Smooth muscle cell (in vitro differentiated cells): ENCODE measurements around the gene ALOX12. TPM values are rescaled to one million over a fixed set of nuclear protein-coding genes. Genes with fewer than 3 reads are reported as not detected.

Experiments used
- DNase-seq: peaks from one replicate; lab custom pipeline; 2025; ENCODE audit not compliant: unreplicated experiment; lab: John Stamatoyannopoulos, UW
- H2AFZ ChIP-seq: fragments of 200-600 bp; sonication (generic); 2 replicates; pipeline ENCODE4 v1.6.0; 2016; ENCODE audit warnings: antibody characterized with exemption, low read depth, mild to moderate bottlenecking
- H3F3A ChIP-seq: fragments of 200-600 bp; sonication (generic); 2 replicates; pipeline ENCODE4 v1.6.0; 2017; ENCODE audit warnings: antibody characterized with exemption, low read depth
- H3K27ac ChIP-seq: fragments of 200-600 bp; sonication (generic); 2 replicates; pipeline ENCODE4 v1.5.1; 2016; ENCODE audit warnings: low read depth, mild to moderate bottlenecking
- H3K27me3 ChIP-seq: fragments of 200-600 bp; sonication (generic); 2 replicates; pipeline ENCODE4 v1.6.1; 2016; ENCODE audit warnings: low read depth, mild to moderate bottlenecking
- H3K36me3 ChIP-seq: fragments of 200-600 bp; sonication (generic); 2 replicates; pipeline ENCODE4 v1.5.1; 2016; ENCODE audit warnings: low read depth
- H3K4me1 ChIP-seq: fragments of 200-600 bp; sonication (generic); 2 replicates; pipeline ENCODE4 v1.5.1; 2016; ENCODE audit warnings: low read depth
- H3K4me2 ChIP-seq: fragments of 200-600 bp; sonication (generic); 2 replicates; pipeline ENCODE4 v1.6.0; 2016; ENCODE audit warnings: mild to moderate bottlenecking
- H3K4me3 ChIP-seq: fragments of 200-600 bp; sonication (generic); 2 replicates; pipeline ENCODE4 v1.5.1; 2016; ENCODE audit warnings: mild to moderate bottlenecking
- H3K79me2 ChIP-seq: fragments of 200-600 bp; sonication (generic); 2 replicates; pipeline ENCODE4 v1.6.0; 2016; ENCODE audit warnings: low read depth, mild to moderate bottlenecking
- H3K9ac ChIP-seq: fragments of 200-600 bp; sonication (generic); 2 replicates; pipeline ENCODE4 v1.6.0; 2016; ENCODE audit warnings: low read depth
- H3K9me3 ChIP-seq: fragments of 200-600 bp; sonication (generic); replicated peaks from 2 replicates; pipeline ENCODE4 v1.5.1; 2016; ENCODE audit warnings: low read depth
- H4K20me1 ChIP-seq: fragments of 200-600 bp; sonication (generic); 2 replicates; pipeline ENCODE4 v1.6.0; 2016; ENCODE audit warnings: low read depth
- CTCF ChIP-seq: fragments of 200-600 bp; sonication (generic); IDR thresholded peaks from 2 replicates; pipeline ENCODE4 v1.5.1; 2017; ENCODE audit warnings: borderline replicate concordance, mild to moderate bottlenecking, antibody characterized with exemption; ENCODE audit not compliant: insufficient read depth, poor library complexity, severe bottlenecking
- WGBS: methylation state at CpG from one replicate; pipeline ENCODE4 v1.1.7; 2016; ENCODE audit warnings: low lambda C conversion rate; 5-methylcytosine and 5-hydroxymethylcytosine counted together
- polyA plus RNA-seq: library from polyadenylated mRNA; unstranded; fragments of >200 nt; fragmentation: Nextera tagmentation; extraction: Ambion mirVana; gene quantifications from 2 replicates; pipeline ENCODE4 v1.2.1, GENCODE V29; 2016
- total RNA-seq: library from RNA; depleted of rRNA; stranded (reverse); fragments of >200 nt; gene quantifications from 2 replicates; pipeline ENCODE4 v1.2.3, GENCODE V29; 2014

The ALOX12 gene
- total and polyA plus RNA-seq, 2 experiments from 2014 or later = 0.35 TPM; not detected in 1

GRCh38 chr17:6998855-6999508 lies 3.1 kb downstream of the ALOX12 start:
- no peak overlapping the region for H3K4me2 ChIP-seq
- no peak for DNase-seq
- no peak overlapping the region for H3K4me3 ChIP-seq
- no peak overlapping the region for H3K27ac ChIP-seq
- no peaks in the 10 kb centered on the region for H3K27me3 ChIP-seq
- H3F3A ChIP-seq = peaks cover 4% of the 10 kb centered on the region
- 65% methylated on average over 11 of the region's 11 CpGs for WGBS
- H3K4me1 ChIP-seq = peaks cover 8% of the 10 kb centered on the region
- H2AFZ ChIP-seq = no peak overlapping the region
- no peaks in the 10 kb centered on the region for H3K9me3 ChIP-seq
- peaks cover 22% of the 10 kb centered on the region for H4K20me1 ChIP-seq
- TF ChIP-seq CTCF = no peak
- no peak overlapping the region for H3K9ac ChIP-seq
- H3K79me2 ChIP-seq = no peaks in the 10 kb centered on the region
- H3K36me3 ChIP-seq = no peaks in the 10 kb centered on the region

- 77% methylated on average over 10 of the region's 10 CpGs for whole genome bisulfite sequencing
- no peaks in the 10 kb centered on the region for H3K79me2 ChIP-seq
- no peak overlapping the region for H3K4me3 ChIP-seq
- peaks cover 3% of the 10 kb centered on the region for H3F3A ChIP-seq
- H3K9me3 ChIP-seq = no peaks in the 10 kb centered on the region
- no peak overlapping the region for H3K9ac ChIP-seq
- no peaks in the 10 kb centered on the region for H3K36me3 ChIP-seq
- no peaks in the 10 kb centered on the region for H3K27me3 ChIP-seq
- H4K20me1 ChIP-seq = peaks cover 35% of the 10 kb centered on the region
- H3K27ac ChIP-seq = no peak overlapping the region
- TF ChIP-seq CTCF = peak; percentile 48
- no peak for DNase-seq
- no peaks in the 10 kb centered on the region for H3K4me1 ChIP-seq
- H3K4me2 ChIP-seq = no peak overlapping the region
- no peak overlapping the region for H2AFZ ChIP-seq
Measured at GRCh38 chr17:7001318-7001961, 5.6 kb downstream of the ALOX12 start.

DNA sequence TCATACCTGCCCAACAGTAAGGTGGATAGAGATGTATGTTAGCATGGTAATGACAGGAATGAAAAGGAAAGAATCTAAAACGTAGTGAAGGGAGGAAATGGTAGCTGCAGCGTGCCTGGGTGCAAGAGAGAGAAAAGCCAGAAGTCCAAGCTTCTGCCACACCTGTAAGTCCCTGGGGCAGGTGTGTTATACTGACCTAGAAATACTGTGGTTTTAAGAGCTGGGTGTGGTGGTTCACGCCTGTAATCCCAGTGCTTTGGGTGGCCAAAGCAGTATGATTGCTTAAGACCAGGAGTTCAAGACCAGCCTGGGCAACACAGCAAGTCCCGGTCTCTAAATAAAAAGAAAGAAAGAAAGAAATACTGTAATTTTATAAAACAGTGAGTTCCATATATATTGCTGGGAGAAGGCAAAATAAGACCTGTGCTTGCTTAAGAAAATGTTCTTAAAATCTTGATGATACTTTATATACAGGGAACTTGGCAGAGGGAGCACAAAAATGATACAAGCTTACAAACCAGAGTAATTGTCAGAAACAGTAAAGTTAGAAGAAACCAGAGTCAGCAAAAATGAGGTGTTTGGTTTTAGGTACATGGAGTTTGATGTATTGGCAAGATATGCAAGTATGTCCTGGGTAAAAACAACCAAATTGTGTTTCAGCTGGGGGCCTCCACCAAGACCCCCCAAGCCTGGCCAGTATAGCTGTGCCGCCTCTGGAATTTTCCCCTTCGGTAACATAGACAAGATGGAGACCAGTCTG lies 6.6 kb downstream of the ALOX12 start:
- Histone ChIP-seq H2AFZ (no peak overlapping the region), H3K27ac (no peak overlapping the region), H3K27me3 (no peaks in the 10 kb centered on the region), H4K20me1 (peaks cover 44% of the 10 kb centered on the region), H3K79me2 (no peaks in the 10 kb centered on the region), H3K9me3 (no peaks in the 10 kb centered on the region), H3K4me1 (no peaks in the 10 kb centered on the region), H3K36me3 (no peaks in the 10 kb centered on the region), H3K4me2 (no peak overlapping the region), H3K4me3 (no peak overlapping the region), H3K9ac (no peak overlapping the region), H3F3A (peaks cover 3% of the 10 kb centered on the region)
- TF ChIP-seq CTCF = no peak
- no peak for DNase-seq
- 94% methylated on average over 6 of the region's 6 CpGs for WGBS
